Tibial nerve (tissue), 4 donors: Measurements from ENCODE around the gene CNIH3.

Source experiments
- EP300 ChIP-seq, 2 donors: sonication (generic); formaldehyde crosslinking; IDR thresholded peaks; one replicate each; pipeline ENCODE4 v1.6.1; 2017; ENCODE audit warnings: antibody characterized with exemption in 2 of 2, mild to moderate bottlenecking in 1 of 2
- POLR2A ChIP-seq, 2 donors: fragments of 450-650 bp; IDR thresholded peaks; one replicate each; pipeline ENCODE4 v1.6.1; 2017; ENCODE audit warnings: antibody characterized with exemption in 2 of 2, mild to moderate bottlenecking in 2 of 2, moderate library complexity in 2 of 2
- TF ChIP-seq, protein P1 (sequence below), 5 experiments: fragments of 200-600 bp in 3 of 5; fragments of 450-650 bp in 2 of 5; sonication (generic) in 3 of 5; IDR thresholded peaks; one replicate each; pipeline ENCODE4 v1.5.1; 2016 to 2019; ENCODE audit warnings: antibody characterized with exemption in 5 of 5, mild to moderate bottlenecking in 3 of 5, moderate library complexity in 2 of 5

DNA sequence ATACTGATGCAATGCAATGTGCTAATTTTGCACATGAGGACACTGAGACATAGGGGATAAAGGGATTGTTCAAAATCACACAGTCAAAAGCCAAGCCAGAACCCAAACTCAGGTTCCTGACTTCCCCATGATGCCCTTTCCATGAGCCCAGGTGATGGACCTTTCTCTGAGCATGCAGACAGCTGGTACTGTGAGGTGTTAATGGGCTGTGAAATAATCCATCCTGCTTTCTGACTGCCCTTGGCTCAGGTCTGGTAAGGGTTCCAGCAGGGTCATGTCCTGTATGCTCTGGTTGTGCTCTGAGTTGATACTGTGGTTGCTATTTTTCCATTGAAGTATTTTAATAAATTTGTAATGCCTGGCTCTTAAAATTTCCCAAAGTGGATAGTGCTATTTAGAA, 50.0 kb downstream of the CNIH3 start:
- TF ChIP-seq, protein P1, sequence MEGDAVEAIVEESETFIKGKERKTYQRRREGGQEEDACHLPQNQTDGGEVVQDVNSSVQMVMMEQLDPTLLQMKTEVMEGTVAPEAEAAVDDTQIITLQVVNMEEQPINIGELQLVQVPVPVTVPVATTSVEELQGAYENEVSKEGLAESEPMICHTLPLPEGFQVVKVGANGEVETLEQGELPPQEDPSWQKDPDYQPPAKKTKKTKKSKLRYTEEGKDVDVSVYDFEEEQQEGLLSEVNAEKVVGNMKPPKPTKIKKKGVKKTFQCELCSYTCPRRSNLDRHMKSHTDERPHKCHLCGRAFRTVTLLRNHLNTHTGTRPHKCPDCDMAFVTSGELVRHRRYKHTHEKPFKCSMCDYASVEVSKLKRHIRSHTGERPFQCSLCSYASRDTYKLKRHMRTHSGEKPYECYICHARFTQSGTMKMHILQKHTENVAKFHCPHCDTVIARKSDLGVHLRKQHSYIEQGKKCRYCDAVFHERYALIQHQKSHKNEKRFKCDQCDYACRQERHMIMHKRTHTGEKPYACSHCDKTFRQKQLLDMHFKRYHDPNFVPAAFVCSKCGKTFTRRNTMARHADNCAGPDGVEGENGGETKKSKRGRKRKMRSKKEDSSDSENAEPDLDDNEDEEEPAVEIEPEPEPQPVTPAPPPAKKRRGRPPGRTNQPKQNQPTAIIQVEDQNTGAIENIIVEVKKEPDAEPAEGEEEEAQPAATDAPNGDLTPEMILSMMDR (IDR thresholded peaks at IDR 0.05) = no peak
- no peak for TF ChIP-seq POLR2A (IDR thresholded peaks at IDR 0.05)
- TF ChIP-seq EP300 (IDR thresholded peaks at IDR 0.05) = no peak
